Osteoblast (primary cell): ENCODE results near the gene IFITM2. TPM values are rescaled to one million over a fixed set of nuclear protein-coding genes. Genes with fewer than 3 reads are reported as not detected.

ENCODE experiments used
- DNase-seq: peaks from one replicate; pipeline ENCODE4 v3.0.0; 2011; ENCODE audit warnings: low spot score, mixed read lengths; ENCODE audit not compliant: insufficient read length; ENCODE audit errors: missing footprints
- H2AFZ ChIP-seq: 2 replicates; pipeline ENCODE4 v1.6.0; 2011; ENCODE audit warnings: mild to moderate bottlenecking, low read length
- H3K27ac ChIP-seq: 2 replicates; pipeline ENCODE4 v1.5.1; 2011; ENCODE audit warnings: mild to moderate bottlenecking, low read depth, low read length, moderate library complexity
- H3K27me3 ChIP-seq: 2 replicates; pipeline ENCODE4 v1.6.0; 2012; ENCODE audit warnings: mild to moderate bottlenecking, control low read depth, inconsistent platforms, low read length, moderate library complexity; ENCODE audit not compliant: insufficient read depth
- H3K36me3 ChIP-seq: 2 replicates; pipeline ENCODE4 v1.5.1; 2011; ENCODE audit warnings: mild to moderate bottlenecking, low read length, control low read depth, moderate library complexity; ENCODE audit not compliant: insufficient read depth
- H3K4me1 ChIP-seq: 2 replicates; pipeline ENCODE4 v1.5.1; 2011; ENCODE audit warnings: mild to moderate bottlenecking, low read length, control low read depth, moderate library complexity; ENCODE audit not compliant: insufficient read depth
- H3K4me2 ChIP-seq: 2 replicates; pipeline ENCODE4 v1.6.0; 2011; ENCODE audit warnings: mild to moderate bottlenecking, low read length; ENCODE audit not compliant: insufficient read depth
- H3K4me3 ChIP-seq: fragments of 200-600 bp; sonication (generic); 3 replicates; pipeline ENCODE4 v1.5.1; 2012; ENCODE audit warnings: mild to moderate bottlenecking, low read length, inconsistent platforms; ENCODE audit not compliant: insufficient read depth
- H3K79me2 ChIP-seq: 2 replicates; pipeline ENCODE4 v1.6.0; 2012; ENCODE audit warnings: mild to moderate bottlenecking, low read length, control low read depth, inconsistent platforms; ENCODE audit not compliant: insufficient read depth
- H3K9me3 ChIP-seq: 2 replicates; pipeline ENCODE4 v1.5.1; 2011; ENCODE audit warnings: low read depth, low read length, control low read depth
- H4K20me1 ChIP-seq: 2 replicates; pipeline ENCODE4 v1.6.0; 2012; ENCODE audit warnings: mild to moderate bottlenecking, low read length, control low read depth; ENCODE audit not compliant: insufficient read depth
- CTCF ChIP-seq: IDR thresholded peaks from 2 replicates; pipeline ENCODE4 v1.5.1; 2011; ENCODE audit warnings: mild to moderate bottlenecking, low read depth, low read length, moderate library complexity; ENCODE audit errors: extremely low read depth
- total RNA-seq: library from RNA; depleted of rRNA; stranded (reverse); fragments of >200 nt; gene quantifications from 2 replicates; pipeline ENCODE4 v1.2.3, GENCODE V29; 2012

Gene IFITM2
- total RNA-seq, 1 donor, result 105 TPM

- peak overlapping the region; percentile 78 for H2AFZ ChIP-seq
- no peak overlapping the region for H3K4me3 ChIP-seq
- no peak for DNase-seq
- H4K20me1 ChIP-seq, result no peaks in the 10 kb centered on the region
- H3K9me3 ChIP-seq, result no peaks in the 10 kb centered on the region
- no peaks in the 10 kb centered on the region for H3K27me3 ChIP-seq
- H3K79me2 ChIP-seq, result no peaks in the 10 kb centered on the region
- peak overlapping the region; percentile 13 for H3K27ac ChIP-seq
- H3K4me2 ChIP-seq, result no peak overlapping the region
- H3K36me3 ChIP-seq, result no peaks in the 10 kb centered on the region
- TF ChIP-seq CTCF, result no peak
- peaks cover 24% of the 10 kb centered on the region for H3K4me1 ChIP-seq
Observed at GRCh38 chr11:352456-353031, 44.9 kb downstream of the IFITM2 start.

- no peak for TF ChIP-seq CTCF
- no peaks in the 10 kb centered on the region for H3K27me3 ChIP-seq
- H3K4me1 ChIP-seq, result peaks cover 24% of the 10 kb centered on the region
- peak; percentile 97 for DNase-seq
- peak overlapping the region; percentile 13 for H3K27ac ChIP-seq
- no peaks in the 10 kb centered on the region for H3K36me3 ChIP-seq
- H3K9me3 ChIP-seq, result no peaks in the 10 kb centered on the region
- no peak overlapping the region for H3K4me3 ChIP-seq
- no peaks in the 10 kb centered on the region for H4K20me1 ChIP-seq
- H3K4me2 ChIP-seq, result peak overlapping the region; percentile 3
- no peaks in the 10 kb centered on the region for H3K79me2 ChIP-seq
- H2AFZ ChIP-seq, result peak overlapping the region; percentile 78
Observed at GRCh38 chr11:353179-353873, 45.7 kb downstream of the IFITM2 start.

- peaks cover 24% of the 10 kb centered on the region for H3K4me1 ChIP-seq
- peak overlapping the region; percentile 98 for H3K27ac ChIP-seq
- TF ChIP-seq CTCF, result no peak
- H4K20me1 ChIP-seq, result no peaks in the 10 kb centered on the region
- peak; percentile 99 for DNase-seq
- peaks cover 5% of the 10 kb centered on the region for H3K27me3 ChIP-seq
- H3K4me3 ChIP-seq, result peak overlapping the region; percentile 58
- peak overlapping the region; percentile 77 for H3K4me2 ChIP-seq
- no peaks in the 10 kb centered on the region for H3K36me3 ChIP-seq
- peak overlapping the region; percentile 50 for H2AFZ ChIP-seq
- peaks cover under 1% of the 10 kb centered on the region for H3K9me3 ChIP-seq
- H3K79me2 ChIP-seq, result no peaks in the 10 kb centered on the region
Observed at GRCh38 chr11:355581-356458, 48.2 kb downstream of the IFITM2 start.

GRCh38 chr11:356610-357009 is 49.0 kb downstream of the IFITM2 start:
- Histone ChIP-seq H3K4me3 (no peak overlapping the region), H4K20me1 (no peaks in the 10 kb centered on the region), H3K4me2 (no peak overlapping the region), H3K4me1 (peaks cover 24% of the 10 kb centered on the region), H3K79me2 (no peaks in the 10 kb centered on the region), H3K27me3 (peaks cover 6% of the 10 kb centered on the region), H3K27ac (no peak overlapping the region), H3K9me3 (peaks cover 2% of the 10 kb centered on the region), H2AFZ (no peak overlapping the region), H3K36me3 (no peaks in the 10 kb centered on the region)
- no peak for DNase-seq
- TF ChIP-seq CTCF, result no peak
